Thoracic aorta (tissue), 2 donors: Measurements from ENCODE around the gene PDE4D. TPM values are rescaled to one million over a fixed set of nuclear protein-coding genes. Genes with fewer than 3 reads are reported as not detected.

Experiments used
- ATAC-seq: fragments of 150-250 bp; one replicate; pipeline ENCODE4 v1.8.0; 2017; ENCODE audit warnings: low read depth; ENCODE audit not compliant: insufficient number of reproducible peaks, low FRiP score
- DNase-seq: peaks from one replicate; pipeline ENCODE4 v3.0.0-alpha.2; 2020; ENCODE audit warnings: low spot score
- H3K27ac ChIP-seq, 2 donors: fragments of 200-600 bp; sonication (generic); 1 replicate in 1 of 2; 2 replicates in 1 of 2; pipeline ENCODE4 v1.5.1; 2016; ENCODE audit warnings: mild to moderate bottlenecking in 2 of 2, moderate library complexity in 2 of 2
- H3K27me3 ChIP-seq: fragments of 200-600 bp; sonication (generic); replicated peaks from 2 replicates; pipeline ENCODE4 v1.6.0; 2016; ENCODE audit warnings: mild to moderate bottlenecking; ENCODE audit not compliant: insufficient read depth
- H3K36me3 ChIP-seq: fragments of 200-600 bp; sonication (generic); one replicate; pipeline ENCODE4 v1.5.1; 2016
- H3K4me1 ChIP-seq, 2 donors: fragments of 200-600 bp; sonication (generic); 1 replicate in 1 of 2; 2 replicates in 1 of 2; pipeline versions ENCODE4 v1.5.1 to v1.6.0; 2016; ENCODE audit warnings: low read depth in 2 of 2, mild to moderate bottlenecking in 1 of 2; ENCODE audit not compliant: control insufficient read depth in 1 of 2
- H3K4me3 ChIP-seq: fragments of 200-600 bp; sonication (generic); 2 replicates; pipeline ENCODE4 v1.5.1; 2016; ENCODE audit warnings: mild to moderate bottlenecking
- H3K9me3 ChIP-seq: fragments of 200-600 bp; sonication (generic); 2 replicates; pipeline ENCODE4 v1.5.1; 2016
- CTCF ChIP-seq: fragments of 200-600 bp; sonication (generic); IDR thresholded peaks from one replicate; pipeline ENCODE4 v1.5.1; 2019; ENCODE audit warnings: antibody characterized with exemption
- total RNA-seq, 2 donors: library from RNA; depleted of rRNA; stranded (reverse); fragments of >200 nt; gene quantifications; one replicate each; pipeline versions ENCODE4 v1.1.0 to v1.2.3, GENCODE V29; 2016

PDE4D gene
- total RNA-seq, 2 donors from 2014 or later: 34.0 to 85.8 TPM

GRCh38 chr5:59099995-59100345 is 793.6 kb downstream of the PDE4D start:
- Histone ChIP-seq H3K36me3 (no peaks in the 10 kb centered on the region), H3K9me3 (no peaks in the 10 kb centered on the region), H3K4me1 (no peaks in the 10 kb centered on the region), H3K27ac (no peak overlapping the region), H3K4me3 (no peak overlapping the region), H3K27me3 (no peaks in the 10 kb centered on the region)
- no peak for TF ChIP-seq CTCF
- ATAC-seq: no peak
- DNase-seq: no peak

- ATAC-seq (no peak), DNase-seq (no peak)
- Histone ChIP-seq H3K27me3 (no peaks in the 10 kb centered on the region), H3K9me3 (no peaks in the 10 kb centered on the region), H3K27ac (no peak overlapping the region), H3K4me3 (no peak overlapping the region), H3K36me3 (no peaks in the 10 kb centered on the region), H3K4me1 (no peaks in the 10 kb centered on the region)
- TF ChIP-seq CTCF: no peak
Measured at GRCh38 chr5:59099270-59099994, 794.1 kb downstream of the PDE4D start.

- TF ChIP-seq CTCF: no peak
- H3K9me3 ChIP-seq: no peaks in the 10 kb centered on the region
- H3K4me1 ChIP-seq: no peaks in the 10 kb centered on the region
- ATAC-seq: no peak
- no peaks in the 10 kb centered on the region for H3K27me3 ChIP-seq
- no peak for DNase-seq
- H3K27ac ChIP-seq: no peak overlapping the region
- no peak overlapping the region for H3K4me3 ChIP-seq
- no peaks in the 10 kb centered on the region for H3K36me3 ChIP-seq
Measured at GRCh38 chr5:59098743-59099142, 794.8 kb downstream of the PDE4D start.

GRCh38 chr5:59097712-59098111 is 795.8 kb downstream of the PDE4D start:
- H3K4me1 ChIP-seq: no peaks in the 10 kb centered on the region
- no peak for TF ChIP-seq CTCF
- no peaks in the 10 kb centered on the region for H3K27me3 ChIP-seq
- ATAC-seq (no peak), DNase-seq (no peak)
- no peak overlapping the region for H3K27ac ChIP-seq
- no peak overlapping the region for H3K4me3 ChIP-seq
- no peaks in the 10 kb centered on the region for H3K36me3 ChIP-seq
- no peaks in the 10 kb centered on the region for H3K9me3 ChIP-seq

GRCh38 chr5:59097116-59097515 is 796.4 kb downstream of the PDE4D start:
- ATAC-seq (no peak), DNase-seq (no peak)
- Histone ChIP-seq H3K27ac (no peak overlapping the region), H3K9me3 (no peaks in the 10 kb centered on the region), H3K4me3 (no peak overlapping the region), H3K27me3 (no peaks in the 10 kb centered on the region), H3K4me1 (no peaks in the 10 kb centered on the region), H3K36me3 (no peaks in the 10 kb centered on the region)
- no peak for TF ChIP-seq CTCF
